Stimulated activated CD4-positive, alpha-beta T cell treated with anti-CD3 and anti-CD28 coated beads, Interleukin-15, amount 100 ng/mL, for 48 hours (primary cell): ENCODE data around the gene WWOX.

Experiments used
- DNase-seq, 2 donors: peaks; one replicate each; pipeline ENCODE4 v3.0.0-alpha.2; 2020; ENCODE audit warnings: low read depth in 2 of 2

Gene WWOX

DNA sequence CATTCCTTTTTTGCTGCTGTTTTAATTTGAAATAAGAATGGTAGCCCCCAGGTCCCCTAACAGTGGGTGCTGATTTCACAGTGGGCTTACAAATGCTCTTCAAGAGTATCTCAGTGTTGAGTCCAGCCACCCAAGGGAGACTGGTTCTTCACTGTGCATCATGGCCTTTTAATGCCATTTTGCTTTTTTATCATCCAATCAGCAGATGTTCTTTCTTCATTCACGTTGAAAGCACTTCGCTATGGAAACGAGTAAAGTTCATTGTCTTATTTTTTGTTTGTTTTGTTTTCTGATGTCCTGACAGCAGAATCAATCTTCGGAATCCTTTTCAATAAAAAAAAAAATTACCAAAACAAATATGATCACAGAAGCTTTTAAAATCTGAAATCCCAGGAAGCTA, 1072.0 kb downstream of the WWOX start:
- DNase-seq, result no peak

DNA sequence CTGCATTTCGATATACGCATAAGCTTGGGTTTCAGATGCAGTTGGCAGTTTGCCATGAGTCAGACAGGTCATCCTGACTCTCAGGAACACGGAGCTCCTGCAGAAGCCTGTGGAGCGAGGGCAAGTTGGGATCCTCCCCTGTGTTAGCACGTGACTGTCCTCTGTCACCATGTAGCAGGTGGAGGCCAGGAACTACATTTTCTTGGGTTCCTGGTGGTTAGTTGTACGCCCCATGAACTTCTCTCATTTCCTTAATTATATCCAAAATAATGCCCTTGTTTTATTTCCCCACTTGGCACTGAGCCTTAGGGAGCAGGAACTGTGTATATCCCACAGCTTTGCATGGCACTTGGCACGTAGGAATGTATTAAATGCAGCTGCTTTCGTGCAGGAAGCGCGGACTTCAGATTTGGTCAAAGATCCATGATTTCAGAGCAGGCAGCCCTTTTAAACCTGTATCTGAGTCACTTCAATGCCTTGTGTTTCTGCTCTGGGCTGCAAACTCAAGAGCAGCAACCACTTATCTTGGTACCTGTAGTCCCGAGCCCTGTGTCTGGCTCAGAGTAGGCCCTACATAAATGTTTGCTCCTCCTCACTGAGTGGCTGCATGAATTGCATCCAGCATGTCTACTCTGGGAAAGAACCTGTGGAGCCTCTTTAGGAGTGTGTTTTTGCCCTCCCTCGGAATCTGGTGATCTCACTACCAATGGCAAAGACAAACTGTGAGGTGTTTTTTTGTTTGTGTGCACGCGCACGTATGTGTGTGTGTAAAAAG, 1072.7 kb downstream of the WWOX start:
- DNase-seq, result no peak

GRCh38 chr16:79172976-79173500, 1073.6 kb downstream of the WWOX start:
- no peak for DNase-seq

DNA sequence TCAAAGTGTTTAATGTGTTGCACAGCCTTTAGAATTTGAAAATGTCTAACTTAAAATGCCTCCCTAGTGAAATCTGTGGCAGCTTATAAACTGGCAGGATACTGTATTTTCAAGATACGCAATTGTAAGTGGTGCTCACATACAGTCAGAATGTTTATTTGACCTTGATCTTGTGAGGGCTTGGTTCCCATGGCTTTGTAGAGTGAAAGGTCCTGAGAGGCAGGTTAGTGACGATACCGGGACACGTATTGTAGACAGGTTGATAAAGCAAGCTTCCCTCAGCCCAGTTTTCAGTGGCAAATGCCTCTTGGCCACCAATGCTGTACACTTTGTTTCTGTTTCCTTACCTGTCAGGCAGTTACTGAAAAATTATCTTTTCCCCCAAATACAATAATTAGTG, 1074.5 kb downstream of the WWOX start:
- no peak for DNase-seq

DNA sequence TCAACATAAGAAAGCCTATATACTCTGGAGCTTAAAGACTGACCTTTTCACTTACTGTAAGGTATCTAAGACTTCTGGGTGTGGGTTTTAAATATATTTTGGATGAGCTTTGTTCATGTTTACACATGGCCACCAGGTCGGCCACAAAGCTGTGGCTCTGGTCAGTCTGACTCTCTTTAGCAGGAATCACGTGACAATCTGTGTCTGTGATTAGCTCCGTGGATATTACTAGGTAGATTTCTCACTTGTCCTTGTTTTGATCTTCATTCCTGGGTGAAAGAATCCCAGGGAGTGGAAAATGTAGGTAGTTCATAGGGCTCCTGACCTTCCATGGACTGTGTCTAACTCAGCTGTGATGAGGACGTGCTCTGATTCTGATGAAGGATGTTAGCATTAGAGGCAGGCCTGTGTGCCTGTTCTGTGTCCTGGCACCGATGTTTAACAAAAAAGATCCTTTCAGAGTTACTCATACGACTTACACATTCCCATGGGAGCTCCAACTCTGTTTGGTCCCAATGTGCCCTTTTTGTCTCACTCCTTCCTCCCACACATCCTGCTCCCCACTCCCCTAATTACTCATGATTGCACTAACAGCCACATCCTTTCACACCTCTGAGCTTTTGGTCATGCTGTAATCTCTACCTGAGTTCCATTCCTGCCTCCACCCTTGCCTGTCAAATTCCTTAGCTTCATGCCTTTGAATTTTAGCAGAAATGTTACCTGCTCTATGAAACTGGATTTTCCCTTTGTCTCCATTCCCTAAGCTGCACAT, 1076.0 kb downstream of the WWOX start:
- DNase-seq, result no peak

GRCh38 chr16:79177018-79177417, 1077.6 kb downstream of the WWOX start:
- no peak for DNase-seq

- DNase-seq, result no peak
Observed at GRCh38 chr16:79181419-79181818, 1082.0 kb downstream of the WWOX start.

DNA sequence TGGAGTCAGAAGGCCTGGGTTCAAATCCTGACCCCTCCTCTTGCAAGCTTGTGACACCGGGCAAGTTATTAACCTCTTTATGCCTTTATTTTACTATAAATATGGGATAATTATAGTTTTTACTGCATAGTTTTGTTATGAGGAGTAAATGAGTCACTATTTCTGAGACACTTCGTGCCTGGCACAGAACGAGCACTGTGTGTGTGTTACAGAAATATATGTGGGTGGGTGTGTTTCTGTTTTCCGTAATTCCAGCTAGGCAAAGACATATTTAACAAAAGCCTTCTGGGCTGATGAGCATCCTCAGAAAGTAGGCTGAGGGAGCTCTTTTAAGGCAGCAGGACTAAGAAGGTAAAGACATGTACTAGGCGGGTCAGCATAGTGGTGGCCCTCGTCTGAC, 1083.2 kb downstream of the WWOX start:
- DNase-seq, result no peak

DNA sequence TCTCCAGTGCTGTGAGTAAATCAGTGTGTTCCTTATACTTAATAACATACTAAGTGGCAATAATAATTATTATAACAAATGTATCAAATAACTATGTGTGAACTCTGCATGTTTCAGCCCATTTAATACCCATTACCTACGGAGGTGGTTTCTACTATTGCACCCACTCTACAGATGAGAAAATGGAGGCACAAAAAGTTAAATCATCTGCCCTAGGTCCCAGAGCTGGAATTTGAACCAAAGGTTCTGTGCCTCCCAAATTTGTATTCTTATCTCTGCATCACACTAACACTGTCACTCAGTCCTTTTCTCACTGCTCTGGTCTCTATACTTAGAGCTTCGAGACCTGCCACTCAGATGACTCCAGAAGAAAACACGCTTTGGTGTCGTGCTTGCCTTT, 1084.1 kb downstream of the WWOX start:
- no peak for DNase-seq

GRCh38 chr16:79184464-79185030, 1085.1 kb downstream of the WWOX start:
- no peak for DNase-seq

DNA sequence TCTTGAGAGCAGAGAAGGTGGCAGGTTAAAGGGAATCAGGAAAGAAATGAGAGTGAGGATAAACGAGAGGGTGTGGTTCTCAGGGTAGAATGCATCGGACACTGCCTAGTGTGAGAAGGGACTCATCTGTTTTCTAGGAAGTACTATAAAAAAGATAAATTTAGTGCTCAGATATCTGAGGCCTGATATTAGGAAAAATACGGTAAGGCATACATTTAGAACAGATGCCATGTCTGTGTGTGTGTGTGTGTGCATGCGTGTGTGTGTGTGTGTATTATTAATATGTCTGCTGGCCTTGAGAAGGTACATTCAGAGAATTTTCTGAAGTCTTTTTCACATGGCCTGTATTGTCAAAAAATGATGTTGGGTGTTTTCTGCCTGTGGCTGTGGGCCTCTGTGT, 1086.3 kb downstream of the WWOX start:
- DNase-seq, result no peak

DNA sequence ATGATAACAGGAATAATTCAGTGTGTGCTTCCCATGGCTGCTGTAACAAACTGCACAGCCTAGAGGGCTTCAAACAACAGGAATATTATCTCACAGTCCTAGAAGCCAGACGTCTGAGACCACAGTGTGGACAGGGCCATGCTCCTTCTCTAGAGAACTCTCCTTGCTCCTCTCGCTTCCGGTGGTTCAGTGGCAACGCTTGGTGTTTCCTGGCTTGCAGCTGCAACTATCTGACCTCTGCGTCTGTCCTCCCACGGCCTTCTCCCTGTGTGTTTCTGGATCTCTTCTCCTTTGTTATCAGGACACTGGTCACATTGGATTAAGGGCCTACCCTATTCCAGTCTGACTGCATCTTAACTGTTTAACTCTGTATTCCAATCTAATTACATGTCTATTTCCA, 1086.7 kb downstream of the WWOX start:
- no peak for DNase-seq

- DNase-seq, result no peak
Observed at GRCh38 chr16:79188115-79188738, 1088.8 kb downstream of the WWOX start.

- no peak for DNase-seq
Observed at GRCh38 chr16:79188739-79189122, 1089.3 kb downstream of the WWOX start.

GRCh38 chr16:79190542-79190941, 1091.1 kb downstream of the WWOX start:
- DNase-seq, result no peak

DNA sequence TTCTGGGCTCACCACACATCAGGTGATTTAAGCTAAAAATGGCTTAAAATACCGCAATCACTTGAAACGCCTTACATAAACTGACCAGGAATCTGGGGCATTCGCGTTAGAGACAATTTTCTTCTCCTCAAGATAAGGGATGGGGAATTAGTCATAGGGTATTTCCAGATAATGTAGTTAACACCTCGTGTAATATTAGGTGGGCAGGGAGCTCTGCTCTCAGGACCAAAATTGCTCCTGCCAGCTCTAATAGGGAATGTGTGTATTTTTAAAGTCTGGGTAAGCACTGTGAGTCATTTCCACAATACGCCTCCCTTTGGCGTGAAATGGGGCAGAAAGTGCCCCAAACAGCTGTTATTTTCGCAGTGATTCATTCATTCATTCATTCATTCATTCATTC, 1092.5 kb downstream of the WWOX start:
- DNase-seq, result no peak

- no peak for DNase-seq
Observed at GRCh38 chr16:79192904-79193303, 1093.5 kb downstream of the WWOX start.

DNA sequence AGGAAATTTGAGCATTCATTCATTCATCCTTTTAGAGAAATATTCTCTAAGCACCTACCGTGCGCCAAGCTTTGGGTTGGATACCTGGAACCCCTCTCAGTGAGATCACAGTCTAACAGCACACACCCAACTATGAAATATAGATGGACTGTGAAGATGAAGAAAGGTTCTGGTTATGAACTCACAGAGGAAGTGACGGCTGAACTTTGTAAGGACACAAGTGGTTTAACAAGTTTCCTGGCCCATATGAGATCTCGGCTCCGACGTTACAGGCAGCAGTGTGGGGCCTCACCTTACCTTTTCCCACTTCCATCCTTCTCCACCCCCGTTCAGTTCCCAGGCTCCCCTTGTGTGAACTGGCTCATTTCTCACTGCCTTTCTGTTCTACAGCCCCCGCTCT, 1094.8 kb downstream of the WWOX start:
- DNase-seq, result no peak

GRCh38 chr16:79195938-79196337, 1096.5 kb downstream of the WWOX start:
- no peak for DNase-seq

- DNase-seq, result no peak
Observed at GRCh38 chr16:79201436-79201835, 1102.0 kb downstream of the WWOX start.

- DNase-seq, result no peak
Observed at GRCh38 chr16:79202977-79203376, 1103.5 kb downstream of the WWOX start.

DNA sequence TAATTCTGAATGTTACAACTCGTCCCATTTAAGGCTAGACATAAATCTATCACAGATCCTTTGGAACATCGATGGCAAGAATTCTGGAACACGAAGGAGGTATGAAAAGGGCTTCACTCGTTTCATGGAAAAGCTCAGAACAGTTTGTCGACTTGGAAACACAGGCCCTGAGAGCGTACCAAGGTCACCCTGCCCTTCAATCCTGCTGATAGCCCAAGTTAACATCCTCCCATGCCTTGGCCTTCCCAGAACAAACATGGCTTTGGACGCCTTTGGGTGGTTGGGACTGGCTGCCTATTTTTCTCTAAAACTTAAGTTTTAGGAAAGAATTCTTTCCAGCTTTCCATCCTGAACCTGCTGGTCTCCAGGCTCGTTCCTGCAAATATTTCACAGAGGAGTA, 1105.0 kb downstream of the WWOX start:
- DNase-seq, result no peak
